GM21367 (cell line): ENCODE data around the gene CNNM2.

Experiments
- ATAC-seq: cut with Tn5 transposase; IDR thresholded peaks from one replicate; pipeline ENCODE4 v1.9.1; 2021; ENCODE audit not compliant: unreplicated experiment

The CNNM2 gene

GRCh38 chr10:103067956-103068355 lies 149.9 kb downstream of the CNNM2 start:
- ATAC-seq, result no peak

DNA sequence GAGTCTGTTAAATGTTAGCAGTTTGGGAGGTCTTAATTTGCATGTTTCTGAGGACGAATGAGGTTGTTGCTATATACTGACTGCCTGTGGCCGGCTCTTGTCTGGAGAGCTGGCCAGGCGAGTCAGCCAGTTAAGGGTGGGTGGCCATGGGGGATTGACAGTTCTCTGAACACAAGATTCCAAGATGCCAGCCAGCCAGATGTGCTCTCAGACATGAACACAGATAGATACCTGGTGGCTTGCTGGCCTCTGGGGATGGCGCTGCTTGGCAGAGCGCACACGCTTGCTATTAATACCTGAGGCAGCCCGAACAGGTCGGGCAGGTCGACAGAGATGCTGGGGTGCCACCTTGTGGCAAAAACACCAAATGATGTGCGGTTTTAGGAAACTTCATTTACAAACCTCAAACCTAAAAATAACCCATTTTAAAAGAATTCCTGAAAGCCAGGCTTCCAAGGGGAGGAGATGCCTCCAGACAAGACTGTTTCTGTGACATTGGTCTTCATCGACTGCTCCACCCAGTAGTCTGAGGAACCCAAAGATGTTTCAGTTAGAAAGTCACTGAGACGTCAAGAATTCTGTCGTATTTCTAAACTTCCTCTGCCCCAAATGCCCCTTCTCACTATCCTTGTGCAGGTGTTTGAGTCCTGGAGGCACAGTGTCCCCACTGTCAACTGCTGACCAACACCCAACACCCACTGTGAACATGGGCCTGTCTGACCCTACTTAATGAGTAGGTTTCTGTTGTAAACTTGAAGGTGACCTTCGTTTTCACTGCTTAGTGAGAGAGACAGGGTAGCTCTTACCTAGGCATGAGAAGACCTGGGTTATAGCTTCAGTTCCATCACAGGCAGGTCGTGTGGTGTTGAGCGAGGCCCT lies 151.6 kb downstream of the CNNM2 start:
- no peak for ATAC-seq

- no peak for ATAC-seq
These were observed 154.2 kb downstream of the CNNM2 start for GRCh38 chr10:103072276-103072675.

DNA sequence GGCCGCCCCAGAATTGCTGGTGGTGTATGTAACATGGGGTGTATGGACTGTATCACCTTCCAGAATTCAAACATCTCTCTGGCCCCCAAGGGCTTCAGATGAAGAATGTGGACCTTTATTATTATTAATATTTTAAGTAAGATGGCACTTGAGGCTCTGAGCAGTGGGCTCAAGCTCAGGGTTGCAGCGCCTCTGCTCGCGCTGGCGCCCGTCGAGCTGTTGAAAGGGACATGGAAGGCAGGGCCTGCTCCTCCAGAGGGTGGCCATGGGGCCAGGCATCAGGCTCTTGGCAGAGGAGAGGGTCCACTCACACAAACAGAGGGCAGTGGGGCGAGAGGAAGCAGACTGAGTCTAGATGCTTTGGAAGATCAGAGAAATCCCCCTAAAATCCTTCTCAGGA lies 154.8 kb downstream of the CNNM2 start:
- no peak for ATAC-seq

DNA sequence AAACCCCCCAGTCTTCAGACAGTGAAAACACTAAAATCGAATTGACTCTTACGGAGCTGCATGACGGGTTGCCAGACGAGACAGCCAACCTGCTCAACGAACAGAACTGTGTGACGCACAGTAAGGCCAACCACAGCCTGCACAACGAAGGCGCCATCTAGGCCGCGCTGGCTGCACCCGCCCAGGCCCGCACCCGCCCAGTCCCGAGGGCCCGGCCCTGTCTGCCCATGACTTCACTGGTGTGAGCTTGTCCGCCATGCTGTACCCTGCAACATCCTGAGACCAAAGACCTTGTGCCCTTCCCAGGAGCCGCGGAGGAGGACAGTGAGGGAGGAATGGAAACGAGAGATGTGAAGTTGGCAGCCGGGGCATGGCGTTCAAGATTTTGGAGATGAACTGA lies 158.9 kb downstream of the CNNM2 start:
- ATAC-seq, result no peak

GRCh38 chr10:103077491-103078308 lies 159.6 kb downstream of the CNNM2 start:
- no peak for ATAC-seq

DNA sequence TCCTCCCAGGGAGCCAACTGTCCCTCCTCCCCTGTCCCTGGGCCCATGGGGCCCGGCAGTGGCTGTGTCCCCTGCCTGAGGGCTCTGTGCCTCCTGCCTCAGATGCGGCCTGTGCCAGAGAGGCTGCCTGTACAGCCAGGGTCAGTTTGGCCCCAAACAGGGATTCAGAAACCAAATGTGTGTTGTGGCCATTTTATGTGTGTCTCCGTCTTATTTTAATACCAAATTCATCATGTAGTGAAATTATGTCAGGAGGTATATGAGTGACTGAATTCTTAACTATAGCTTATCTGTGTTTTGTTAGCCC lies 160.2 kb downstream of the CNNM2 start:
- no peak for ATAC-seq

- no peak for ATAC-seq
These were observed 160.6 kb downstream of the CNNM2 start for GRCh38 chr10:103078676-103079075.

DNA sequence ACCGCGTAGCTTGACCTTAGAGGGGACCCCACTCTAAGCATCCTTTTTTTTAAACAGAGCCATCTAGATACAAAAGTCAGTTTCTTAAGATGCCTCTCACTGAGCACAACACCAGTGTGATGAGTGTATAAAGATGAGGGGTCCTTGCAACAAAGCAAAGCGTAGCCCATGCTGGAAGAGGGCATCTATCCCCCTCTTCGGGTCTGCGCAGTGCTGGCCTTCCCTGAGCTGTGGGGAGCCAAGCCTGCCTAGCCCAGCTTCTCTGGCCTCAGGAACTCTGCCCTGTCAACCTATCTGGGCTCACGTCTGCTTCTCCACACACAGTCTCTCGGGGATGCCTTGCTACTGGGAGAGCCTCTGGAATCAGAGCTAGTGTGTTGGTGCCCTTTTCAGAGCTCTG lies 161.0 kb downstream of the CNNM2 start:
- ATAC-seq, result no peak

GRCh38 chr10:103079946-103080345 lies 161.9 kb downstream of the CNNM2 start:
- ATAC-seq, result no peak

DNA sequence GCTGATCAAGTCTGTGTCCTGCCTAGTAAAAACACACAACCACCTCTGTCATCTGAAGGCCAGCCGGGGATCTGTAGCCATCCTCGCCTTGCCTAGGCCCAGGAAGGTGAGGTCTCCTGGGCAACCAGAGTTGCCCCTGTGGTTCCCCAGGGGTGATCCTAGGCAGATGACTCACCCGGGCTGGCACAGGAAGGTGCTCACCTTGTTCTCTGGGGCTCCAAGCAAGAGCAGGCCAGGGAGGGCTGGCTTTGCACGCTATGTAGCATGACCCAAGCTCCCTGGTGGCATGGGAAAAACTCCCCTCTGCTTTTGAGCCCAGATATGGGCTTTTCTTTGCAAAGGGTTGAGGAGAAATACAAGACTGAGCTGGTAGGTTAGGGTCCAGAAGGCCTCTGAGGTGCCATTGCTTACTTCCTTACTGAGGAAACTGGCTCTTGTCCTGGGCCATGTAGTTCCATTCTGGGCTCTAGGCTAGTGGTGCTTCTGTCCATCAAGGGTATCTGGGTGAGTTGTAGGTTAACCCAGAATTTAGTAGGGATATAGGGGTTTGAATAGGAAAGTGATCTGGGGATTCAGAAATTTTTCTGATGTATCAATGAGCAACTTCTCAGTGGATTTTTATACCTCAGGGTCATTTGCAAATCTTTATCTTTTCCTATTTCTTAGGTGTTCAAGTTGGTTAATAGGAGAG lies 162.9 kb downstream of the CNNM2 start:
- ATAC-seq, result no peak

DNA sequence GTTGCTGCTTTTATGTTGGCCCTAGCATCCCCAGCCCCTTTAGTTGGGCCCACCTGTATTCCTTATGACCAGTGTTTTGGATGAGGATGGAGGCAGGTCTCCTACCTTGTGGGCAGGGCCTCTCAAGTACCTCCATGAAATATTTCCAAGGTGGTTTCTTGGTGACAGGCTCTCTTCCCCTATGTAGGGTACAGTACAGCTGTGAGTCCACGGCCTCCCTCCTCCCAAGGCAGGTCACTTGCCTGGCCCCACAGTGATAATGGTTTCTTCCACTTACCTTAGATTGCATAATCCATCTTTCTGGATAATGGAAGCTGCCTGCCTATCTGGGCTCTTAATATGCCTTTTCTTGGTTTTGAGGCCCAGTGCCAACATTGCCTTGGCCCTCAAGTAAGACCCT lies 164.6 kb downstream of the CNNM2 start:
- no peak for ATAC-seq

GRCh38 chr10:103083266-103083976 lies 165.3 kb downstream of the CNNM2 start:
- ATAC-seq, result no peak

GRCh38 chr10:103083977-103084320 lies 165.9 kb downstream of the CNNM2 start:
- no peak for ATAC-seq

GRCh38 chr10:103086261-103086660 lies 168.2 kb downstream of the CNNM2 start:
- no peak for ATAC-seq

GRCh38 chr10:103086799-103087198 lies 168.7 kb downstream of the CNNM2 start:
- no peak for ATAC-seq

DNA sequence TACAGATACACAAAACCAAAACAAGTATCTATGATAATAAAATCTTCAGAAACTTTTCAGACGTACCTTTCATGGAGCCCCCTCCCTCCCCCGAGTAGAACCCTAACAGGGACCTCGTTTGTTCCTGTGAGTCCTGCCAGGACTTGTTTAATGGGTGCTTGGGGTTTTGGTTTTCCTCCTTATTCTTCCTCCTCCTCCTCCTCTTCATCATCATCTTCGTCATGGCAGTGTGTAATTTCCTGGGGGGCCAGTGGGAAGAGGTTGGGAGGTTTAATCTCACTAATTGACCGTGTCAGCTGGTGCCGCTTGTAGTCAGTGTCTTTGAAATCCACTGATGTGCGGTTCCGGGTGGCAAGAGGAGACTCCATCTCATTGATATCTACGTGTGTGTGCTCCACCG lies 171.4 kb downstream of the CNNM2 start:
- no peak for ATAC-seq

DNA sequence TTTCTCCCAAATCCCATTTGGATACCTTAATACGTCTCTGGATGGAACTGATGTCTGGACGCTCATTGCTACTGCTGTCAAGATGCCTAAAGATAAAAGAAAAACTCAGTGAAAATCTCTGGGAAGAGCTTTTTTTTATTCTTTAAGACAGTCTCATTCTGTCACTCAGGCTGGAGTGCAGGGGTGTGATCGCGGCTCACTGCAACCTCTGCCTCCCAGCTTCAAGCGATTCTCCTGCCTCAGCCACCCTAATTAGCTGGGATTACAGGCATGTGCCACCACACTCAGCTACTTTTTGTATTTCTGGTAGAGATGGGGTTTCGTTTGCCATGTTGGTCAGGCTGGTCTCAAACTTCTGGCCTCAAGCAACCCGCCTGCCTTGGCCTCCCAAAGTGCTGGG lies 172.8 kb downstream of the CNNM2 start:
- no peak for ATAC-seq

DNA sequence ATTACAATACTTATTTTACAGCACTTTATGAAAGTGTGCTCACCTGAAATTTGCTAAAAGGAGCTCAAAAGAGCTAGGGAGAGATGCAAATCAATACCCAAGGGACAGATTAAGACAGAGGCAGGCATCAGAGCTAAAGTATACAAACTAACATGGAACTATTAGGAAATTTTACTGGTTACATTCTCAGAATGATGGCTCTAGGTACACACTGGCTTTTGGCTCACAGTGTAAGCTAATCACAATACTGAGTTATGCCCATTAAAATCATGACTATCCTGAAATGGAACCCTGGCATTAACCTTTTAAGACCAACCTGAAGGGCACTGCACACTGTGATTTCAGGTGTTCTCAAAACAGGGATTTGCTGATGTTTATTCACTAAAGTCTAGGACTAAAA lies 176.9 kb downstream of the CNNM2 start:
- ATAC-seq, result no peak

GRCh38 chr10:103096130-103096529 lies 178.0 kb downstream of the CNNM2 start:
- ATAC-seq, result no peak

- ATAC-seq, result no peak
These were observed 180.1 kb downstream of the CNNM2 start for GRCh38 chr10:103098240-103098639.
